GM21515 (cell line): Measurements from ENCODE around the gene MALSU1.

Experiments used
- ATAC-seq: cut with Tn5 transposase; IDR thresholded peaks from one replicate; pipeline ENCODE4 v1.9.1; 2021; ENCODE audit not compliant: unreplicated experiment

The MALSU1 gene

GRCh38 chr7:23334482-23335056 lies 35.4 kb downstream of the MALSU1 start:
- ATAC-seq, result no peak

DNA sequence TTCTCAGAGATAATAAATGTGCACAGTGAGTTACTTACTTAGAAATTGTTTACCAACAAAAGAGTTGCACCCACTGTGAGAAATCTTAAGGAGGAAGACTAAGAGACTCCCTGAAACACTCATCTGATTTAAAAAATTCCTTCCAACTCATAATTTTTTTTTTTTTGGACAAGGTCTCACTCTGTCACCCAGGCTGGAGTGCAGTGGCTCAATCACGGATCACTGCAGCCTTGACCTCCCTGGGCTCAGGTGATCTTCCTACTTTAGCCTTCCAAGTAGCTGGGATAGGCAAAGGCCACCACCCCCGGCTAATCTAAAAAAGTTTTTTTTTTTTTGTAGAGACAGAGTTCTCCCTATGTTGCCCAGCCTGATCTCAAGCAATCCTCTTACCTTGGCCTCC lies 36.0 kb downstream of the MALSU1 start:
- no peak for ATAC-seq

- no peak for ATAC-seq
These were observed 36.5 kb downstream of the MALSU1 start for GRCh38 chr7:23335621-23336020.

DNA sequence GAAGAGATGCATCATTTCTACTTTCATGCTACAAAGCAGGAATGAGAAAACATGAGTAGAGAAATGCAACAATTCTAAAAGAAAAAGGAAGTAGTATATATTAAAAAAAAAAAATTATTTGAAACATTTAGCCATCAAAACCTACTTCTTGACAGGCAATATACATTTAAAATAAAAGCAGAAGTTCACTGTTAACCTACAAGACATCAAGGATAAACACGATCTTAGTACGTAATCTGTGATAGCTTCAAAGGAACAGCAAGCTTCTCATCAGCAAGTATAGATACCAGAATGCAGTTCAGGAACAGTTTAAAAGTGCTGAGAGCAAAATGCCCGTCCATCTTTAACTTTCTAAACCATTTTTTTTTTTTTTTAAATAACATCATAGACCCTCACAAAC lies 36.9 kb downstream of the MALSU1 start:
- no peak for ATAC-seq

DNA sequence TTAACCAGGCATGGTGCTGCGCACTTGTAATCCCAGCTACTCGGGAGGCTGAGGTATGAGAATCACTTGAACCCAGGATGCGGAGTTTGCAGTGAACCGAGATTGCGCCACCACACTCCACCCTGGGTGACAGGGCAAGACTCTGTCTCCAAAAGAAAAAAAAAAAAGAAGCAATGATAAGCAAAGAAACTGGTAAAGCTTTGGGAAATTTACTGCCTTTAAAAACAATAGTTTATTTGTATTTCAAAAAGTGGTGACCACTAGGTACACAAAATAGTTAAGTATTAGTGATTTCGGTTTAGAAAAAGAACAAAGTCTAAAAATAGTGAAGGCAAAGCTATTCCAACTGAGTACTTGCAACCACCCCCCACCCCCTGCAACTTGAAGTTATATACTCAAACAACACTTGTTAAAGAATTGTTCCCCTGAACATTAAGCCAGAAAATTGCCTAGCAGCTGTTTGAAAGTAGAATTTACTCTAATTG lies 37.7 kb downstream of the MALSU1 start:
- ATAC-seq, result no peak

GRCh38 chr7:23337374-23337773 lies 38.2 kb downstream of the MALSU1 start:
- no peak for ATAC-seq

GRCh38 chr7:23338439-23338838 lies 39.3 kb downstream of the MALSU1 start:
- no peak for ATAC-seq

- no peak for ATAC-seq
These were observed 39.7 kb downstream of the MALSU1 start for GRCh38 chr7:23338863-23339262.

DNA sequence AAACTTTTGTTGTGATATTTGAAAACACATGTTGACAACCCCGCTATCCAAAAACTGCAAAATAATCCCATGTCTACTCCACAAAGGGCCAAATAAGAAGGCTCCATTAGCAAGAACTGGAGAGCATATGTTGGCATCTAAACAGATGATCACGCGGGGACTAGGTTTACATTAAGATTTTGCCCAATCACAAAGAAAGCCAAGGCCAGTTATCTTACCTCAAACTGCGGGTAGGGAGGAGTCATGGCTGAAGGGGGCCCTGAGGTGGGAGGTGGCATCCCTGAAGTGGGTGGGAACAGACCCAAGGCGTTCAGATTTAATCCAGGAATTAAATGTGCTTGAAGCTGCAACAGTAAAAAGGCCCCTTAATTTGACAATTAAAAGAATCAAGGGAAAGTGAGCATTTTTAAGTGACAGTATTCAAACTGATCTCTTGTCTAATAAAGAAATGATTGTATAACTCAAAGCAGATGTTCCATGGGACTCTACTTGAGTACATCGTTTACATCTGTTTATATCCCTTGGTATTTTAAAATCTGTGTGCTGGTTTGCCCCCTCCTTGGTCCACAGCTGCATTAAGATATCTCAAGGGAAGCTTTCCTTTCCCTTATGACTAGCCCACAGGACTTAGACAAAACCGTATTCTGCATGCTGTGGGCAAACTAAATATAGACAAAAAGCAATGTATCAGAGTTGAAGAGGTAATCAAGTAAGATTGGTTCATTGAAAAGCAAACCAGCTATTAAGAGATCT lies 42.9 kb downstream of the MALSU1 start:
- no peak for ATAC-seq

DNA sequence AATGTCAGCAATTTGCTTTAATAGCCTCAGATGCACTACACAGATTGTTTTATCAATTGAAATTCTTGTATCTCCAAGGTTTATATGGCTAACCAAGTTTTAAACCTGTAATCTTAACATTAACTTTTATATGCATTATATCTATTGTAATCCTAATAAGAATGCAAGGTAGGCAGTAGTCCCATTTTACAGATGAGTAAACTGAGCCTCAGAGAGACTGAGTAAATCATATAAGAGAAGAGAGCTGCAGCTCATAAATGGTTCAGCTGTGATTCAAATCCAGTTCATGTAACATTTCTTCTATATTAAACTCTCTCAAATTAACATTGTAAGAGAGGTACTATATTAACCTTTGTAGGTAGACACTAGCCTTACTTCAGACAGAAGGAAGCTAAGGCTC lies 44.0 kb downstream of the MALSU1 start:
- no peak for ATAC-seq

- no peak for ATAC-seq
These were observed 44.8 kb downstream of the MALSU1 start for GRCh38 chr7:23343806-23344475.

DNA sequence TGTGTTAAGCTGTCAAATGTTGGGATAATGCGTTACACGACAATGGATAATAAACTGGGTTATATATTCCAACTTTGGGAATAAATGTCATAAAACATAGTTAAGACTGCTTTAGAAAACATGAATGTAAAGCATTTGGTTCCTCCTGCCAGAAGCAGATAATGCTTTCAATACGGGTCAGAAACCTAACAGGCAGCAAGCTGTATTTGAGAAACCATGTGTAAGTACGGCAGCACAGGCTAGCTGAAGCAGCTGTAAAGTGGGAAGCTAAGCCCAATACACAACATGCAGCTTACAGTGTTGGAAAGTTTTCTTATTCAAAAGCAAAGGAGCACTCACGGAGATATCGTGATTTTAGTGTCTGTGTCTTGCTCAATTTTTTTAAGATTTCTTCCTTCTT lies 46.5 kb downstream of the MALSU1 start:
- no peak for ATAC-seq

- ATAC-seq, result no peak
These were observed 47.2 kb downstream of the MALSU1 start for GRCh38 chr7:23346316-23346715.

GRCh38 chr7:23347033-23347681 lies 48.0 kb downstream of the MALSU1 start:
- no peak for ATAC-seq

GRCh38 chr7:23347682-23348180 lies 48.6 kb downstream of the MALSU1 start:
- ATAC-seq, result no peak

GRCh38 chr7:23349484-23350157 lies 50.5 kb downstream of the MALSU1 start:
- ATAC-seq, result no peak

DNA sequence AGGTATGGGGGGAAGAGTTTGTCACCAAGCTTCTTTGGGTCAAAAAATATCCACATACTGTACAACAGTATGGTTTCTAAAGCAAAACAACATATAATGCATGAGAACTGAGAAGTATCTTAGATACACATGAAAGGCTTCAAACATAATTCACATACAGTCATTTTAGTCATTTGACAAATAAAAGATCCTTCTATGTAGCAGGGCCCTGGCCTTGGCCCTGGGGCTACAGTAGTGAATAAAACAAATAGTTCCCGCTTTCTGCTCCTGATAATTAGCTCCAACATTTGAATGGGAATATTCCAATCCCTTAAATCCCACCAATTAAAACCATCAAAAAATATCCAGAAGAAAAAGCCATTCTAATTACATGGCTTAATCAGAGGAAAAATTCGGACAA lies 51.3 kb downstream of the MALSU1 start:
- no peak for ATAC-seq

- no peak for ATAC-seq
These were observed 54.0 kb downstream of the MALSU1 start for GRCh38 chr7:23353172-23353571.

- ATAC-seq, result no peak
These were observed 57.0 kb downstream of the MALSU1 start for GRCh38 chr7:23356168-23356567.

- ATAC-seq, result no peak
These were observed 57.6 kb downstream of the MALSU1 start for GRCh38 chr7:23356726-23357125.
